Kidney (tissue), 14 donors: ENCODE data around the gene NPIPB2. TPM values are rescaled to one million over a fixed set of nuclear protein-coding genes. Genes with fewer than 3 reads are reported as not detected.

ENCODE experiments used
- DNase-seq, 5 donors: peaks; one replicate each; pipeline ENCODE4 v3.0.0-alpha.2; 2013 to 2020
- FAIRE-seq: peaks from 2 replicates; lab custom pipeline; 2012; peaks lifted over from hg19 to GRCh38; lab: Jason Lieb, UNC
- H3K27ac ChIP-seq, 2 donors: one replicate each; pipeline ENCODE4 v1.7.0; 2013; ENCODE audit warnings: low read depth in 2 of 2, low read length in 2 of 2, inconsistent platforms in 1 of 2
- H3K27me3 ChIP-seq: one replicate; pipeline ENCODE4 v1.7.1; 2013; ENCODE audit warnings: low read length, inconsistent platforms; ENCODE audit not compliant: control insufficient read depth, insufficient read depth
- H3K36me3 ChIP-seq, 3 donors: one replicate each; pipeline versions ENCODE4 v1.7.0 to v1.7.1; 2013; ENCODE audit warnings: low read length in 3 of 3, control low read depth in 1 of 3, inconsistent platforms in 1 of 3; ENCODE audit not compliant: insufficient read depth in 3 of 3, control insufficient read depth in 2 of 3
- H3K4me1 ChIP-seq, 3 donors: one replicate each; pipeline versions ENCODE4 v1.7.0 to v1.7.1; 2013; ENCODE audit warnings: low read length in 3 of 3, inconsistent platforms in 1 of 3, low read depth in 1 of 3; ENCODE audit not compliant: control insufficient read depth in 2 of 3, insufficient read depth in 2 of 3
- H3K4me3 ChIP-seq, 3 donors: one replicate each; pipeline versions ENCODE4 v1.7.0 to v1.8.1; 2013; ENCODE audit warnings: low read length in 3 of 3, control low read depth in 1 of 3, inconsistent platforms in 1 of 3
- H3K9ac ChIP-seq, 3 donors: one replicate each; pipeline versions ENCODE4 v1.7.0 to v1.7.1; 2013; ENCODE audit warnings: low read length in 3 of 3, control low read depth in 1 of 3, inconsistent platforms in 1 of 3
- H3K9me3 ChIP-seq, 3 donors: one replicate each; pipeline versions ENCODE4 v1.7.0 to v1.7.1; 2013; ENCODE audit warnings: low read length in 3 of 3, control low read depth in 1 of 3, inconsistent platforms in 1 of 3; ENCODE audit not compliant: control insufficient read depth in 2 of 3, insufficient read depth in 1 of 3
- CTCF ChIP-seq: IDR thresholded peaks from 3 replicates; pipeline ENCODE4 v1.5.1; 2012; ENCODE audit warnings: mild to moderate bottlenecking, moderate library complexity, borderline replicate concordance; ENCODE audit not compliant: insufficient read depth; ENCODE audit errors: extremely low read depth
- intact Hi-C: fragments of 100-400 bp; cut with DNase I; formaldehyde crosslinking; loops from one replicate; pipeline ENCODE4 v1.11.1; 2022
- polyA plus RNA-seq: library from polyadenylated mRNA; stranded (reverse); fragments of 350-450 nt; fragmentation: Illumina TruSeq; extraction: RNeasy Lipid Tissue Mini Kit (QIAGEN cat#74804); gene quantifications from one replicate; pipeline ENCODE4 v1.2.3, GENCODE V29; 2014; ENCODE audit warnings: low read depth, low replicate concordance; ENCODE audit not compliant: insufficient read depth
- total RNA-seq: library from RNA; stranded (reverse); fragmentation: NEBNext Ultra II Directional; extraction: Animal tissue kit (Norgen Biotek cat#: 25700); gene quantifications from one replicate; pipeline ENCODE4 v1.2.1, GENCODE V29; 2021
- donor health status: control.
- donor health status: control.
- donor health status: control.
- donor health status: control.
- donor health status: control.
- donor health status: DM: yes; HTN: yes; CAD: no.
- donor health status: Normal renal cell carcinoma (clear cell type).

NPIPB2 gene
- total and polyA plus RNA-seq, 2 donors from 2014 or later: 4.9 to 12.4 TPM

- FAIRE-seq: no peak
- peaks cover 5 to 8% (median 6%) of the 10 kb centered on the region in 3 donors for H3K36me3 ChIP-seq
- TF ChIP-seq CTCF: no peak
- H3K27ac ChIP-seq: no peak overlapping the region
- no peaks in the 10 kb centered on the region for H3K27me3 ChIP-seq
- H3K4me3 ChIP-seq: no peak overlapping the region
- intact Hi-C loops: no loop called here
- no peak for DNase-seq
- H3K9me3 ChIP-seq: no peaks in the 10 kb centered on the region
- H3K9ac ChIP-seq: no peak overlapping the region
- peaks cover 0 to 4% (median 0%) of the 10 kb centered on the region in 3 donors for H3K4me1 ChIP-seq
Measured at GRCh38 chr16:11896486-11897176, 45.2 kb downstream of the NPIPB2 start.

- no peaks in the 10 kb centered on the region for H3K9me3 ChIP-seq
- intact Hi-C loops: no loop called here
- no peak overlapping the region for H3K9ac ChIP-seq
- DNase-seq: no peak
- no peak for FAIRE-seq
- H3K27me3 ChIP-seq: no peaks in the 10 kb centered on the region
- TF ChIP-seq CTCF: no peak
- no peak overlapping the region for H3K4me3 ChIP-seq
- no peak overlapping the region for H3K27ac ChIP-seq
- no peaks in the 10 kb centered on the region for H3K4me1 ChIP-seq
- peaks cover 5 to 15% (median 7%) of the 10 kb centered on the region in 3 donors for H3K36me3 ChIP-seq
Measured at GRCh38 chr16:11893571-11893970, 48.3 kb downstream of the NPIPB2 start.

GRCh38 chr16:11892761-11893160 is 49.1 kb downstream of the NPIPB2 start:
- H3K4me3 ChIP-seq: no peak overlapping the region
- H3K27me3 ChIP-seq: no peaks in the 10 kb centered on the region
- no peak for DNase-seq
- no peak overlapping the region for H3K27ac ChIP-seq
- no peak for FAIRE-seq
- H3K9me3 ChIP-seq: no peaks in the 10 kb centered on the region
- H3K4me1 ChIP-seq: no peaks in the 10 kb centered on the region
- TF ChIP-seq CTCF: no peak
- no peak overlapping the region for H3K9ac ChIP-seq
- intact Hi-C loops: no loop called here
- H3K36me3 ChIP-seq: peaks cover 5 to 15% (median 7%) of the 10 kb centered on the region in 3 donors
